Measurements from ENCODE around the gene MEGF10.

GRCh38 chr5:127299678-127300077 lies 9.1 kb downstream of the MEGF10 start:
- TF ChIP-seq CTCF (conservative IDR thresholded peaks at IDR 0.05): no peak
- no peak for TF ChIP-seq EZH2 (IDR thresholded peaks at IDR 0.05; ENCODE audit: low read depth)

Data from PC-9 (cell line).